ENCODE measurements around the gene CELF4.
A peak's percentile ranks its signal among the peaks of the same experiment; 100 is the strongest.

The CELF4 gene

GRCh38 chr18:37566479-37567060 is 972 bp upstream of the CELF4 start:
- peak; percentile 21 for DNase-seq
- Histone ChIP-seq H3K9me3 (ENCODE audit: severe bottlenecking) (no peaks in the 10 kb centered on the region), H3K4me3 (ENCODE audit: low read depth, low read length) (peak overlapping the region; percentile 79), H3K36me3 (no peaks in the 10 kb centered on the region; the same call in 1 of the 2 replicates), H3K27me3 (ENCODE audit: insufficient read depth, low read depth, severe bottlenecking) (peaks cover 4% of the 10 kb centered on the region), H3K27ac (peak overlapping the region; percentile 81)
- TF ChIP-seq, protein P1, sequence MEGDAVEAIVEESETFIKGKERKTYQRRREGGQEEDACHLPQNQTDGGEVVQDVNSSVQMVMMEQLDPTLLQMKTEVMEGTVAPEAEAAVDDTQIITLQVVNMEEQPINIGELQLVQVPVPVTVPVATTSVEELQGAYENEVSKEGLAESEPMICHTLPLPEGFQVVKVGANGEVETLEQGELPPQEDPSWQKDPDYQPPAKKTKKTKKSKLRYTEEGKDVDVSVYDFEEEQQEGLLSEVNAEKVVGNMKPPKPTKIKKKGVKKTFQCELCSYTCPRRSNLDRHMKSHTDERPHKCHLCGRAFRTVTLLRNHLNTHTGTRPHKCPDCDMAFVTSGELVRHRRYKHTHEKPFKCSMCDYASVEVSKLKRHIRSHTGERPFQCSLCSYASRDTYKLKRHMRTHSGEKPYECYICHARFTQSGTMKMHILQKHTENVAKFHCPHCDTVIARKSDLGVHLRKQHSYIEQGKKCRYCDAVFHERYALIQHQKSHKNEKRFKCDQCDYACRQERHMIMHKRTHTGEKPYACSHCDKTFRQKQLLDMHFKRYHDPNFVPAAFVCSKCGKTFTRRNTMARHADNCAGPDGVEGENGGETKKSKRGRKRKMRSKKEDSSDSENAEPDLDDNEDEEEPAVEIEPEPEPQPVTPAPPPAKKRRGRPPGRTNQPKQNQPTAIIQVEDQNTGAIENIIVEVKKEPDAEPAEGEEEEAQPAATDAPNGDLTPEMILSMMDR (IDR thresholded peaks at IDR 0.05; ENCODE audit: low read depth, low read length) = no peak

DNA sequence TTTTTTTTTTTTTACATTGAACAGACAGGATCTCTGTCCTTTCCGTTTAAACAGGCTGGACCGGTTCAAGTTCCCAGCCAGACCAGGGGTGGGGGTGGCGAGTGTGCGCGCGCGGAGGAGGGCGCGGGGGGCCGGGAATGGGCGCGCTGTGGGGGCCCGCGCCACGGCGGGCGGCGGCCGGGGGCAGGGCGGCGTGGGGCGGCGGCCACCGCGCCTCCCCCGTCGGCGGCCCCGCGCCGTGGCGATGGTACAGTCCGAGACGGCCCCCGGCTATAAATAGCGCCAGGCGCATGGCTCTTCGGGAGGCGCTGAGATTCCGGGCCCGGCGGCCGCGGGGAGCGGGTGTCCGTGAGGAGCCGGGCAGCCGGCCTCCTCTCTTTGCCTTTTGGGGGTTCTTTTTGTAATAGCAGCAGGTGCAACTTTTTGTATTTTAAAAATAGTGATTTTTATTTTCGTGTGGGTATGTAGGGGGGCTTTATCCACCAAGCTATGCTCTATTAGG is 430 bp upstream of the CELF4 start:
- Histone ChIP-seq H3K4me3 (ENCODE audit: low read depth, low read length) (peak overlapping the region; percentile 79), H3K27me3 (ENCODE audit: insufficient read depth, low read depth, severe bottlenecking) (peaks cover 4% of the 10 kb centered on the region), H3K27ac (peak overlapping the region; percentile 81), H3K36me3 (no peaks in the 10 kb centered on the region; the same call in 1 of the 2 replicates), H3K9me3 (ENCODE audit: severe bottlenecking) (no peaks in the 10 kb centered on the region)
- peak; percentile 78 for DNase-seq
- TF ChIP-seq, protein P1 (IDR thresholded peaks at IDR 0.05; ENCODE audit: low read depth, low read length) = no peak

DNA sequence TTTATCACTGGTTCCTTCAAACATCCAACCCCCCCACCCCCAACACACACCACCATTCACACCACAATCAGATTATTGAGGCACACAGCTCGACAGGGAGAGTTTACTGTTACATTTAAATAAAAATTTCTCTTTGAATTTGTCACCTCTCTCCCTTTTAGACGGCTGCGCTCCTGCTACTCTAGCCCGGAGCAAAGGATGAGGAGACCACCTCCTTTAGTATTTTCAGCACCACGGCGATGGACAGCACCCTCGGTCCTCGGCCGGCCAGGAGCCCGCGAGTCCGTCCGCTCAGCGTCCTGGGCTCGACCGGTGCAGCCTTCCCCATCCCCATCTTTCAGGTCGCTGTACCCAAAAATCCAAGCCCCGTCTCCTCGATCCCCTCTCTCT is 892 bp downstream of the CELF4 start:
- no peak for DNase-seq
- no peak overlapping the region for H3K27ac ChIP-seq
- peak overlapping the region; percentile 48 for H3K4me3 ChIP-seq (ENCODE audit: low read depth, low read length)
- H3K27me3 ChIP-seq (ENCODE audit: insufficient read depth, low read depth, severe bottlenecking) = peaks cover 4% of the 10 kb centered on the region
- H3K9me3 ChIP-seq (ENCODE audit: severe bottlenecking) = no peaks in the 10 kb centered on the region
- H3K36me3 ChIP-seq = no peaks in the 10 kb centered on the region; the same call in 1 of the 2 replicates
- TF ChIP-seq, protein P1 (IDR thresholded peaks at IDR 0.05; ENCODE audit: low read depth, low read length) = no peak

DNA sequence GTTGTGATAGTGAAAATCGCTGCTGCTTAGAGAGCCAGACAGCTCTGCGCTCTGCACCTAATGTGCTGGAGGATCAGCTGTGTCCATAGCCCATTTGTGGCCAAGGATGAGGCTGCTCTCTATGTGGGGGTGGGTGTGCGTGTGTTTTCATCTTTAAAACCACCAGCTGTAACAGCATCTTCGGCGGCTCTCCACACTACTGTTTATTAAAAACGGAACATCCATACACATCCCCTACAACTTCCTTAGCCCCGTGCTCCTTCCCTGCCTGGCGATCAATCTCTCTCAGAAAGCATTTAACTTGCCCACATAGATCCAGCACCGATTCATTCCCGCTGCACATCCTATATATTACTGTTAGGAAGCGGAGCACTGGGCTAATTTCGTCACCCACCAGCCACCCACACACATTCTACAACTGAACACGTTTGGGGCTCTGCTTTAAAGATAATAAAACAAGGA is 1.6 kb downstream of the CELF4 start:
- no peak overlapping the region; the same call in 1 of the 2 replicates for H3K4me3 ChIP-seq (ENCODE audit: low read depth, low read length)
- H3K27ac ChIP-seq = no peak overlapping the region
- peaks cover 4% of the 10 kb centered on the region for H3K27me3 ChIP-seq (ENCODE audit: insufficient read depth, low read depth, severe bottlenecking)
- DNase-seq = no peak
- no peaks in the 10 kb centered on the region; the same call in 1 of the 2 replicates for H3K36me3 ChIP-seq
- TF ChIP-seq, protein P1 (IDR thresholded peaks at IDR 0.05; ENCODE audit: low read depth, low read length) = no peak
- no peaks in the 10 kb centered on the region for H3K9me3 ChIP-seq (ENCODE audit: severe bottlenecking)

- DNase-seq = no peak
- Histone ChIP-seq H3K9me3 (ENCODE audit: severe bottlenecking) (no peaks in the 10 kb centered on the region), H3K27ac (no peak overlapping the region), H3K27me3 (ENCODE audit: insufficient read depth, low read depth, severe bottlenecking) (peaks cover 4% of the 10 kb centered on the region), H3K36me3 (no peaks in the 10 kb centered on the region; the same call in 1 of the 2 replicates), H3K4me3 (ENCODE audit: low read depth, low read length) (no peak overlapping the region)
- TF ChIP-seq, protein P1 (IDR thresholded peaks at IDR 0.05; ENCODE audit: low read depth, low read length) = no peak
Measured at GRCh38 chr18:37561986-37562385, 3.6 kb downstream of the CELF4 start.
